HG03159 (cell line): ENCODE measurements around the gene CNTNAP2.

ENCODE experiments used
- ATAC-seq: cut with Tn5 transposase; IDR thresholded peaks from one replicate; pipeline ENCODE4 v1.9.1; 2021; ENCODE audit warnings: mild to moderate bottlenecking, moderate library complexity; ENCODE audit not compliant: unreplicated experiment

The CNTNAP2 gene

DNA sequence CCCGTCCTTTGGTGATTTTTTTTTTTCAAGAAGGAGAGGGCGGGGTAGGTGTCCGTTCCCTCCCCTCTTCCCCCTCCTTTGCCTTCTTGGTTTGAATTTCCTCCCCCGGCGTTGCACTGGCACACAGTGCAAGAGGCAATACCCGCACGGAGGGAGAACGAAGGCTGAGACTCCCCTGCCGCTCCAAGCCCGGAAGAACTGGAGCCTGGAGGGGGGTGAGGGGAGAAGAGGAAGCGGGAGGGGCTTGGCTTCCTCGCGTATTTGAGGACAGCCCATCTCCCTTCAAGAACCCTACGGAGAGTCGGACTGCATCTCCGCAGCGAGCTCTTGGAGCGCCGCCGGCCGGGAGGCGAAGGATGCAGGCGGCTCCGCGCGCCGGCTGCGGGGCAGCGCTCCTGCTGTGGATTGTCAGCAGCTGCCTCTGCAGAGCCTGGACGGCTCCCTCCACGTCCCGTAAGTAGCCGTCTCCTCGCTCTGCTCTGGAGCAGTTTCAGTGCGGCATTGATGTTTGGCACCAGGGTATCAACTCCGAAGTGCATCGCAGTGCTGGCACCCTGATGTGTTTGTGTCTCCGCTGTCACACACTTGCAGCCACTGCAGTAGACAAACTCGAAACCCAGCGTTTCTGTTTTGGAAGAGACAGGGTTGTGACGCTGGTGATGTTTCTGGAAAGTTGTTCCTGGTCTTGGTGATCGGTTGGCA lies at the start of gene CNTNAP2:
Gene CNTNAP2 (plus strand): TSS at position 281 of the 702 bp plus-strand sequence. CDS start 76 bp downstream, at position 357.
- ATAC-seq: no peak

DNA sequence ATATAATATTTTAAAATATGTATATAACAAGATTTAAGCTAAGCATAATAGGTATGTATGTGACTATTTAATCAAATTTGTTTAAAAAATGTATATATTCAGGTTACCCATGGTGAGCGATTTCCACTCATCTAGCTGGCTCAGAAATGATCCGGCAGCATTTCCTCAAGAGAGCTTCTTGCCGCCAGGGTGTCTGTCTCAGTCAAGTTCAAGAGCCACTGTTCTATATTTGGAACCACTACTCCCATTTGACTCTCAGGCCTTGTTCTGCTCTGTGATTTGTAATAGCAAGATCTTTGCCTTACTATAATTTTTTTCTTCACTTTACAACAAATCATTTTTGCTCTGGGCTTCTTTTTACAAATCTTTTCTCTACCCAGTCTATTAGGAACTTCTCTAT lies 48.7 kb upstream of the CNTNAP2 start:
- no peak for ATAC-seq

DNA sequence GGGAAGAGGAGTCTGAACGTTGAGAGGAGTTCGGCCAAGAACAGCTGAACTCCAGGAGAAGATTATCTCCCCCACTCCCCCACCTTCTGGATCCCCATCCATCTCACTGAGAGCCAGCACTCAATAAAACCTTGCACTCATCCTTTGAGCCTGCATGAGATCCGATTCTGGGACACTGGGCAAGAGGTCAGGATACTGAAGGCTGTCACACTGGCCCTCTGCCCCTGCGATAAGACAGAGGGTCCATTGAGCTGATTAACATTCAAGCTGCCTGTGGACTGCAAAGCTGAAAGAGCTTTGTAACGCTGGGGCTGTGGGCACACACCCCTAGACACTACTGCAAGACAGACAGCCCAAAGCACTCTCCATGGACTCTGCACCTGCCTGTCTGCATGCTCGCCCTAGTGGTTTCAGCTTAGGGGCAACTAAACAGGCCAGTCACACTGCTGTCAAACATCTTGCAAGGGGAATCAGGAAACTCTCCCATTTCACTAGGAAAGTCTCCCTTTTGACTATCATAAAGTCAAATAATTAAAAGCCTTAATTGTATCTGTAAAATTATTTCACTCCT lies 42.3 kb upstream of the CNTNAP2 start:
- ATAC-seq: no peak

DNA sequence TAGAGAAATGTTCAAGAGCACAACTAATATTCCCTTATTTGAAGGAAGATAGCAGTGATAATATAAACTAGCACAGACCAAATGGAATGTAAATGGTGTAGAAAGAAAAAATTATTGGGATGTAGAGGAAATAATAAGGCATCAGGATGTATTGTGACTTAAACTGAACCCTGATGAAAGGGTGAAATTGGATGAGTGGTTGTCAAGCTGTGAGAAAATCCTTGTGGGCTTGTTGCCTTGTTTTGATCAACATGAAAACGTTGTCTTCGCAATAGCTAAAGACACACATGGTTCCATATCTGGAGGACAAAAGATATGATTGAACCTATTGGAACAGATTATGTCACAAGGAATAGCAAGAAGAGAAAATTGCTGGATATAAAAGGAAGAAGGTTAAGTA lies 40.3 kb upstream of the CNTNAP2 start:
- ATAC-seq: no peak

DNA sequence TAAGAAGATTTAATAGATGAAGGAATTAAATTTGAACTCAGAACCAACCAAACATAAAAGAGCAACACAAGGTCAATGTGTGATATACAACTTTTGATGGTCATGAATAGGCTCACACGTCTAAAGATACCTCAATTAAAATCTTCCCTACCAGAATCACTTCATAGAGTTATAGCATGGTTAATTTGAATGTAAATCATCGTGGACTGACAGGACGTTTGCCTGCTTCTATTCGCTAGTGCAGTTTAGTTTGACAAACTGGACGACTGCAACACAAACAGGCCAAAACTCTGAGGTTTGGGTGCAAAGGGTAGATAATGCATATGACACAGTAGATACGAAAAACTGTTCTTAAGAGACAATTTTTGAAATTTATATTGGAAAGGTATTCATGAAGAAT lies 32.5 kb upstream of the CNTNAP2 start:
- ATAC-seq: no peak

DNA sequence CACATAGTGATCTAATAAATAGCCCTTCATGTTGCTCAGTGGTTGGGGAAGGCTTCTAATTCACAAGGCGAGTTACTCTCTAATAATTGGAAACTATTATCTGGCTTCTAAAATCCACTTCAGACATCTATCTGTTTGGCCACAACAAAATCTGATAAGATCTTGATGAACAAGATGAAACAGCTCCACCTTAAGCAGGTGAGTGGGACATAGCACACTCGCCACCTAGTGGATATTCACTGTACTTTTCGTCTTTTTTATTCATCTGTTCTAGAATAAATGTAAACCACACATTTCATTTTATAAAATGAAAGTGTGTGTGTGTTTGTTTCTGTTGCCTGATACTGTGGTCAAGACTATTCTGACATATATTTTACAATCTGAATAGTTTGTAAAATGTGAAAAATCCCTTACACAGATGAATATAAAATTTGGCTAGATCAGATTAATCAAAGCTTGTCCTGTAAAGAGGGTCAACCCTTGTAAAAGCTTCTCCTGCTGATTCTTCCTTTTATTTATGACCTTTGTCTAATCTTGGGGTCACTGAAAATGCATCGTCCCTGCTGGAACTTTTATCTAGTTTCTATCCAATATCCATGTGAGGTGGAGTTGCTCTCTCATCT lies 26.5 kb upstream of the CNTNAP2 start:
- ATAC-seq: peak; percentile 90

DNA sequence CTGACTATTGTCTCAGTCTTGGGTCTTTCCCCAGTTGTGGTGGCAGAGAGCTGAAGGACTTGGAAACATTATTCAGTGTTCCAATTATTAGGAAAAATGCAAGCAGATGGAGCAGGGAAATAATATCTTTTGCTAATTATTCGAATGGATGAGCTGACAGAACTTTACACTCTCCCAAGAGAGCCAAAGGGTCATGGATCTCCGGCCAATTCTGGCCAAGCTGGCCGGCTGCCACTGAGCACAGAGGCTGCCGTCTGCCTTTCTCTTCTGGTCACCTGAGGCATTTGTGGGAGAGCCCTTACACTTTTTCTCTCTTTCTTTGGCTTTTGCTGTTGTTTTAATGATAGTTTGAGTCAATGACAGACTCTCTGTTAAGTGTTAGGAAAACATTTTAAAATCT lies 22.2 kb upstream of the CNTNAP2 start:
- ATAC-seq: no peak

DNA sequence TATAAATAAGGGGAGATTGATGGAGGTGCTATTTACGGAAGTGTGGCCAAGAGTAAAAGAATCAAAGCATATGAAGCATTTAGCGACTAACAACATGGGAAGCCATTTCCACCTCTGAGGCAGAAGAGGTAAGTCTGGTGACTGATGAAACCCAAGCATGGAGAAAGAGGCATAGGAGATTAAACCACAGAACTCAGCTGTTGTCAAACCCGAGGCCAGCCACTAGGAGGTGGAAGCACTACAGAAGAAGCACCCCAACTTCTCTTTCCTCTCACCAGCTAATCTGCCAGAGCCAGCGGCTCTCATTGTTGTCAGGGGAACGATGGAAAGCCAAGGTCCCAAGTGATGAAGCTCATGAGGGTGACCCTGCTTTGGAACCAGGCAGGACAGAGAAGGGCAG lies 19.6 kb upstream of the CNTNAP2 start:
- ATAC-seq: no peak

DNA sequence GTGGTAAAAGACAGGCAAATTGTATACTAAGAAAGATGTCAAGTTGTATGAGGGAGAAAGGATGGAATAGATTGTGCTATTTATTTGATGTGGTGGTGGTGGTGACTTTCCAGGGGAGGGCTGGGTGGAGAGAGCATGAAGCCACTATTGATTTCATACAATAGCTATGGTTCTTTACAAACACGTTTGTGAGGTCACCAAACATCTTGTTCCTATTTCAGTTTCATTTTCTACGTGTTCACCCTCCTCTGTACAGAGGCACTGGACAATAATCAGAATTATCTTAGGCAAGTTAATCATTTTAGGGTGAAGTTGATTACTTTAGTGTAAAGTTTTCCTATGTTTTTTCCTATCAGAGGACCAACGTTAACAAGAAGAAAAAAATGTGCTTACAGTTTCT lies 10.3 kb upstream of the CNTNAP2 start:
- ATAC-seq: no peak

DNA sequence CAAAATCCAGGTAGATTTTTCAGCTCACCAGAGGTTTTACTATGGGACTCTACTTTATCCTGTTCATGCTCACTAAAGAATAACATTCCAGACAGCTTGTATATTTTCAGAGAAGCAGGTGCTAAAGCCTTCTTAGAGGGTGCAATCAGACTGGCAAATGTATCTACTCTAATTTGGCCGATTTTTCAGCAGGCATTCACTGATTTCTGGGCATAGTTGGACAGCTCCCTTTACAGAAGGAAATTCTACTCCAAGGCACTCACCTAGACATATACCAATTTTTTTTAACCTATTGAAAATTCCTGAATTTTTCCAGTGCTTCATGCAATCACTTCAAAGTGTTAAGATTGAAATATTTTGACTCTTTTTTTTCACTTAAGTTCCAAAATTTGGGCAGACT lies 3.8 kb upstream of the CNTNAP2 start:
- no peak for ATAC-seq

DNA sequence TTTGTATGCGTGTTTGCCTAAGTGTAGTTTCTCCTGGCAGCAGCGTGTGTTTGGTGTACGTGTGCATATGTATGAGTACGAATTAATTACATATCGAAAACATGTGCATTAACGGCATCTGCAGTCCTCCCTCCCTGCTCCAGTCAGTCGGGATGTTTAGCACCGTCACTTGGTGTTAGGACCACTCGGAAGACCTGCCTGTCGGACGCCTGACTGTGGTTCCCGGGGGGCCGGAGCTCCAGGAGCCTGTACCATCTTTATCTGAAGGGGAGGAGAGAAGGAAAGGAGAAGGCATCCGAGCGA lies 1.1 kb upstream of the CNTNAP2 start:
- ATAC-seq: peak; percentile 28

DNA sequence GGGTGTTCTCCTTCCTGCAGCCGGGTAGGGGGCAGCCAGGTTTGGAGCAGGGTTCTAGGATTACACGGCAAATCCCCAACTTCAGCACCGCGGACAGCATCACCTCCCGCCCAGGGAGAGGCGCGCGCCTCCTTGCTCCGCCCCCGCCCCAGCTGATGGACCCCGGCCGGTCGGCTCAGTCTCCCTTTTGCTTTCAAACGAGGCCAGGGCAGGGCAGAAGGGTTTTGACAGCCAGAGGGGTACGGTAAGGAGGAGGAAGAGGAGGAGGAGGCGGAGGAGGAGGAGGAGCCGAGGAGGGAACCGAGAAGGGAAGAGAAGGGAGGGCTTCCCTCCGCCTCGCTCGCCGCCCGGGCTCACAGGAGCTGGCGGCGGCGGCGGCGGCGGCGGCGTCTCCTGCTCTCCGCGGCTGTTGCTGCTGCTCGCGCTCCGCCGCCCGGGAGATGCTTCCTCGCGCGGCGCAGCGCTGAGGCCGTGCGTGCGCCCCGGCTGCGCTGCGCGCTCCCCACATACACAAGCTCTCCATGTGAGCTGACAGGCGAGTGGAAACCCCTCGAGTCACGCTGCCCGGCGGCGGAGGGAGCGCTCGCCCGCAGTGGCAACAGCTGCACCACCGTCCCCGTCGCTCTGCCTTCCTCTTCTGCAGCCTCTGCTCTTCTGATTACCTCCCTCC lies 615 bp upstream of the CNTNAP2 start:
- peak; percentile 55 for ATAC-seq

DNA sequence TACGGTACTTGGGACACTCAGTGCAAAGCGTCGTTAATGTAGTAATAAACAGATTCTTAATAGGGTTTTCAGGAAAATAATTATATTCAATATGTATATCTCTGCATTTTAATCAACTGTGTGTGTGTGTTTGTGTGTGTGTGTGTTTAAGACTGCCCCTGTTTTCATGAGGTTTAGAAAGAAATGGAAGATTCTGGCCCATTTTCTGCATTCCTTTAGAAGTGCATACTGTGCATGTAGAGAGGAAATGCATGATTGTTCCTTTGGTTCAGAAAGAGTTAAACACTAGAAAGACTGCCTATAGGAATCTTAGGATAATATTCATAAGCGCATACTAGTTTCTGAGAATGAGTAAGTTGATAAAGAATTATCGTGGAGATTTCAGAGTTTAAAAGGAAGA lies 975 bp downstream of the CNTNAP2 start:
- ATAC-seq: no peak

DNA sequence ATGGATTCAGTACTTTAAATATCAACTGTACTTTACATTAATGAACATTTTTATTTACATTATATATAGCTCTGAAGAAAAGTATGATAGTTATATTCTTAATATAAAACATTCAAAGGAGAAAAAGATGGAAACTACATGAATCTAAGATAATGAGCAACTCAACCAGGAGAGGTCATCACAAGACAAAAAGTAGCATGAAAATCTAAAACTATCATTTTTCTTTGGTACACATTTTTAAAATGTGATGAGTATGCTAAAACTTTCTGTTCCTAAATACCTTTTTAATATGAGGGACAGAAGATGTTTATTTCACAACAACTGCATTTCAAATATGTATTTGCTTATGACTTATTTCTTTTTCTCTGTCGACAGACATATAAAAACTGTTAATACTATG lies 2.4 kb downstream of the CNTNAP2 start:
- ATAC-seq: no peak

DNA sequence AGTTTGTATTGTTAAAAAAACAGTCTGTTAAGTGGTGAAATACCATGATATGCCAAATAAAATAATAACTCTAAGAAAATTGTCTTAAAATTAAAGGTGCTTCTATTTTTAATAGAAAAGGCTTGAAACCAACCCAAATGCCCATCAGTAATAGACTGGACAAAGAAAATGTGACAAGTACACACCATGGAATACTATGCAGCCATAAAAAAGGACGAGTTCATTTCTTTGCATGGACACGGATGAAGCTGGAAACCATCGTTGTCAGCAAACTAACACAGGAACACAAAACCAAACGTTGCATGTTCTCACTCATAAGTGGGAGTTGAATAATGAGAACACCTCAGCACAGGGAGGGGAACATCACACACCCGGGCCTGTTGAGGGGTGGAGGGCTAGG lies 7.1 kb downstream of the CNTNAP2 start:
- no peak for ATAC-seq

DNA sequence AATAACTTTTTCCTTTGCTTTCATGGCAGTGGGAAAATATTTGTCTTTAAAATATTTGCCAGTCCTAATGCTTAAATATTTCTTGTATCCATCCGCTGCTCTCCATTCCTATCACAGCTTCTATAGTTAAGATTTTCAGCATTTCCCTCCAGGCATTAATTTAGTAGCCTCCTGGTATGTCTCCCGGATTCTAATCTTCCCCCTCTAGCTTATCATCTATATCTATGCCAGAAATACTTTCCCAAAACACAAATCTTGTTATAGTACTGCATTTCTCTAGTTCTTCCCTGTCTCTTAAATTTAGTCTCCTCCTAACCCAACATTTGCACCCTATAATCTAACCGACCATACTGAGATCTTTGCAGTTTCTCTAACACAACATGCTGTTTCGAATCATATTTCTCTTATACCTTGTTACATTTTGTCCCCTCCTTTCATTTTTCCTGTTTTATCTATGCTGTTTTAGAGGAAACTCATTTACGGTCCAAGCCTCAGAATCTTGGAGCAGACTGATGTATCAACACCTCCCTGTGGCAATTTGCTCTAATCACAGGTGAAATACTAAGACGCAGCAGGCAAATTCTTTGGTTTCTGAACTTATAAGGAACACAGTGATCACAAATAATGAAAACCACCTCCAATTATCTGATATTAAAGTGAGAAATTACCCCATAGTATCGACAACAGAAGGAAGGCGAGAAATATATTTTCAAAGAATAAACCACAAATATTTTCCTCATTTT lies 10.3 kb downstream of the CNTNAP2 start:
- ATAC-seq: no peak

DNA sequence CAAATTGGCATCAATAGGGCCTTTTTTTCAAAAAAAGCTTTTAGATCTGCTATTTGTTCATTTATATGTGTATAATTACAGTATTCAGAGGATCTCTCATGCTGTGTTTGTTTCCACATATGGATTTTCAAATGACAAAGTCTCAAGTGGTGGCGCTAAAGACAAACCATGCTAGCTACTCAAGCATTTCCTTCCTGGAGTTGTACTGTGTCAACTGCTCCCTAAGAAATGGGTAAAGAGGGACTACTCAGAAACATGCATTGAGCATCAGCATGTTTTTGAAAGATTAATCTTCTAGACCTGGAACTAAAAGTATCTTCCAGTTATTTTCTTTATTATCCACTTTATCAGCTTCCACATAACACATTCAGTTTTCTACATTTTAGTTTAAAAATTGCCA lies 12.7 kb downstream of the CNTNAP2 start:
- ATAC-seq: no peak

DNA sequence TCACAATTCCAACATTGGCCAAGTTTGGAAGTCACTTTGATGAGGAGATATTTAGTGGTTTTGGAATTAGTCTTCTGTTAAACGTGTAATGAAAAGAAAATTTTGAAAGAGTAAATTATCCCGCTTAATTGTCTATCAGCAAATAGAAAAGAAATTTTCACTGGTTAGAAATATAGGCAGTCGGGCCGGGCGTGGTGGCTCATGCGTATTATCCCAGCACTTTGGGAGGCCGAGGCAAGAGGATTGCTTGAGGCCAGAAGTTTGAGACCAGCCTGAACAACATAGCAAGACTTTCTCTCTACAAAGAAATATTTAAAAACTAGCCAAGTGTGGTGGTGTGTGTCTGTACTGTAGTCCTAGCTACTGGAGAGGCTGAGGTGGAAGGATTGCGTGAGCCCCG lies 13.4 kb downstream of the CNTNAP2 start:
- ATAC-seq: no peak

DNA sequence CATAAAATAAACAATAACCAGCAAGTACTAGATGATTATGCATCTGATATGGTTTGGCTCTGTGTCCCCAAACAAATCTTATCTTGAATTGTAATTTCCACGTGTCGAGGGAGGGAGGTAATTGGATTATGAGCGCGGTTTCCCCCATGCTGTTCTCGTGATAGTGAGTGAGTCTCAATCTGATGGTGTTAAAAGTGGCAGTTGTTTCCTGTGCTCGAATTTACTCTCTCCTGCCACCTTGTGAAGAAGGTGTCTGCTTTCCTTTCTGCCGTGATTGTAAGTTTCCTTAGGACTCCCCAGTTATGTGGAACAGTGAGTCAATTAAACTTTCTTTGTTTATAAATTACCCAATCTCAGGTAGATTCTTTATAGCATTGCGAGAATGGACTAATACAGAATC lies 15.1 kb downstream of the CNTNAP2 start:
- ATAC-seq: no peak

DNA sequence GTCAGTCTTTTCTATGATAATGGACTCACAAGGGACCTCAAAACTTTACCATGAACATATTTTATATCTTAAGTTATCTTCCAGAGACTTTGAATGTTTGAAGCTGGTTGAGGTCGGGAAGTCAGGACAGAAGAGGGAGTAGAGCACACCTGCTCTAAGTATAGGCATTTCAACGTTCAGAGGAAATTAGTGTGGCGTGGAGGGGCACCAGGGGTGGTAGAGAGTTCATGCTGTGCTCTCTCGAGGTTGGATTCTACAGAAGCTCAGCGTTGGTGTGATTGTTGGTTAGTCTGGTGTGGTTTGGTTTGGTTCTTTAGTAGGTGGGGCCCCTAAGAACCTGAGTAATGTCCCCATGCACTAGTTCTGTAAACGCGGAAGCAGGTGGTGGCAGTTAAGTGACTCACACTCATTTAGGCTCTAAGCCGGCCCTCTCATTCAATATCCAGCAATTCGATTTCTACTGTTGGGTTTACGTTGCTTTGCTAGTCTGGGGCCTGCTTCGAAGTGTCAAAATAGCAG lies 19.8 kb downstream of the CNTNAP2 start:
- ATAC-seq: no peak

DNA sequence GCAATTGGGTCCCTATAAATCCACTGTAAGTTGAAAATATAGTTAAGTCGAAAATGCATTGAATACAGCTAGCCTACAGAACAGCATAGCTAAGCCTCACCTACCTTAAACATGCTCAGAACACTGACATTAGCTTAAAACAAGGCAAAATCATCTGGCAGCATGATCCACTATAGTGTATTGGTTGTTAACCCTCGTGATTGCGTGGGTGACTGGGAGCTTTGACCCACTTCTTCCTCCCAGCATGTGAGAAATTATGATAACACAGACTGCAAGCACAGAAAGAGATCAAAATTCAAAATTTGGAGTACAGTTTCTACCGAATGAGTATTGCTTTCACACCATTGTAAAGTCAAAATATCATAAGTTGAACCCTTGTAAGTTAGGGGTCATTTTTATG lies 22.3 kb downstream of the CNTNAP2 start:
- no peak for ATAC-seq
